Measurements from ENCODE around the gene PLEKHG1. TPM values are rescaled to one million over a fixed set of nuclear protein-coding genes. Genes with fewer than 3 reads are reported as not detected.

Gene PLEKHG1
- total RNA-seq, 1 donor from 2014 or later: 42.2 TPM

- no peaks in the 10 kb centered on the region for H3K9me3 Mint-ChIP-seq (ENCODE audit: low read depth)
- peaks cover 4% of the 10 kb centered on the region for H3K36me3 Mint-ChIP-seq (ENCODE audit: insufficient read depth)
- no peaks in the 10 kb centered on the region for H3K27me3 Mint-ChIP-seq
Measured at GRCh38 chr6:150606647-150607328, 7.1 kb downstream of the PLEKHG1 start.

GRCh38 chr6:150607329-150607650 lies 7.6 kb downstream of the PLEKHG1 start:
- Mint-ChIP-seq H3K4me1 (ENCODE audit: low read depth) (peaks cover 1% of the 10 kb centered on the region), H3K9me3 (ENCODE audit: low read depth) (no peaks in the 10 kb centered on the region), H3K27me3 (no peaks in the 10 kb centered on the region), H3K27ac (no peak overlapping the region), H3K4me3 (ENCODE audit: low read depth) (no peak overlapping the region), H3K36me3 (ENCODE audit: insufficient read depth) (peaks cover 4% of the 10 kb centered on the region)
- no peak for DNase-seq (ENCODE audit: low spot score, unreplicated experiment)
- no peak for TF ChIP-seq CTCF (IDR thresholded peaks at IDR 0.05; ENCODE audit: unreplicated experiment)

More at GRCh38 chr6:150606647-150607328, 7.1 kb downstream of the PLEKHG1 start:
- Mint-ChIP-seq H3K27ac (no peak overlapping the region), H3K4me3 (ENCODE audit: low read depth) (no peak overlapping the region), H3K4me1 (ENCODE audit: low read depth) (peaks cover 1% of the 10 kb centered on the region)
- no peak for DNase-seq (ENCODE audit: low spot score, unreplicated experiment)
- TF ChIP-seq CTCF (IDR thresholded peaks at IDR 0.05; ENCODE audit: unreplicated experiment): no peak

- peaks cover 16% of the 10 kb centered on the region for H3K4me1 Mint-ChIP-seq (ENCODE audit: low read depth)
- no peak for TF ChIP-seq CTCF (IDR thresholded peaks at IDR 0.05; ENCODE audit: unreplicated experiment)
- DNase-seq (ENCODE audit: low spot score, unreplicated experiment): no peak
Measured at GRCh38 chr6:150610584-150610983, 10.9 kb downstream of the PLEKHG1 start.

GRCh38 chr6:150613269-150613668 lies 13.6 kb downstream of the PLEKHG1 start:
- Mint-ChIP-seq H3K4me1 (ENCODE audit: low read depth) (peaks cover 33% of the 10 kb centered on the region), H3K4me3 (ENCODE audit: low read depth) (no peak overlapping the region), H3K9me3 (ENCODE audit: low read depth) (no peaks in the 10 kb centered on the region), H3K27ac (no peak overlapping the region), H3K27me3 (no peaks in the 10 kb centered on the region), H3K36me3 (ENCODE audit: insufficient read depth) (peaks cover 6% of the 10 kb centered on the region)
- DNase-seq (ENCODE audit: low spot score, unreplicated experiment): no peak
- no peak for TF ChIP-seq CTCF (IDR thresholded peaks at IDR 0.05; ENCODE audit: unreplicated experiment)

More at GRCh38 chr6:150610584-150610983, 10.9 kb downstream of the PLEKHG1 start:
- no peak overlapping the region for H3K27ac Mint-ChIP-seq
- H3K36me3 Mint-ChIP-seq (ENCODE audit: insufficient read depth): peaks cover 6% of the 10 kb centered on the region
- no peaks in the 10 kb centered on the region for H3K27me3 Mint-ChIP-seq
- H3K9me3 Mint-ChIP-seq (ENCODE audit: low read depth): no peaks in the 10 kb centered on the region
- no peak overlapping the region for H3K4me3 Mint-ChIP-seq (ENCODE audit: low read depth)

- no peaks in the 10 kb centered on the region for H3K27me3 Mint-ChIP-seq
- no peak for TF ChIP-seq CTCF (IDR thresholded peaks at IDR 0.05; ENCODE audit: unreplicated experiment)
- no peak overlapping the region for H3K4me3 Mint-ChIP-seq (ENCODE audit: low read depth)
- DNase-seq (ENCODE audit: low spot score, unreplicated experiment): no peak
- no peak overlapping the region for H3K27ac Mint-ChIP-seq
- H3K9me3 Mint-ChIP-seq (ENCODE audit: low read depth): no peaks in the 10 kb centered on the region
- peaks cover 50% of the 10 kb centered on the region for H3K4me1 Mint-ChIP-seq (ENCODE audit: low read depth)
- H3K36me3 Mint-ChIP-seq (ENCODE audit: insufficient read depth): peaks cover 3% of the 10 kb centered on the region
Measured at GRCh38 chr6:150615967-150616366, 16.3 kb downstream of the PLEKHG1 start.

Data from progenitor cell of endocrine pancreas (in vitro differentiated cells).